ENCODE measurements around the gene ANKS3. TPM values are rescaled to one million over a fixed set of nuclear protein-coding genes. Genes with fewer than 3 reads are reported as not detected.
A peak's percentile ranks its signal among the peaks of the same experiment; 100 is the strongest.

Gene ANKS3
- total and polyA plus RNA-seq, 2 of the 8 experiments (the other 6 are each of a cell fraction or from before 2014, with no cell fraction given) = 15.5 to 23.9 TPM

DNA sequence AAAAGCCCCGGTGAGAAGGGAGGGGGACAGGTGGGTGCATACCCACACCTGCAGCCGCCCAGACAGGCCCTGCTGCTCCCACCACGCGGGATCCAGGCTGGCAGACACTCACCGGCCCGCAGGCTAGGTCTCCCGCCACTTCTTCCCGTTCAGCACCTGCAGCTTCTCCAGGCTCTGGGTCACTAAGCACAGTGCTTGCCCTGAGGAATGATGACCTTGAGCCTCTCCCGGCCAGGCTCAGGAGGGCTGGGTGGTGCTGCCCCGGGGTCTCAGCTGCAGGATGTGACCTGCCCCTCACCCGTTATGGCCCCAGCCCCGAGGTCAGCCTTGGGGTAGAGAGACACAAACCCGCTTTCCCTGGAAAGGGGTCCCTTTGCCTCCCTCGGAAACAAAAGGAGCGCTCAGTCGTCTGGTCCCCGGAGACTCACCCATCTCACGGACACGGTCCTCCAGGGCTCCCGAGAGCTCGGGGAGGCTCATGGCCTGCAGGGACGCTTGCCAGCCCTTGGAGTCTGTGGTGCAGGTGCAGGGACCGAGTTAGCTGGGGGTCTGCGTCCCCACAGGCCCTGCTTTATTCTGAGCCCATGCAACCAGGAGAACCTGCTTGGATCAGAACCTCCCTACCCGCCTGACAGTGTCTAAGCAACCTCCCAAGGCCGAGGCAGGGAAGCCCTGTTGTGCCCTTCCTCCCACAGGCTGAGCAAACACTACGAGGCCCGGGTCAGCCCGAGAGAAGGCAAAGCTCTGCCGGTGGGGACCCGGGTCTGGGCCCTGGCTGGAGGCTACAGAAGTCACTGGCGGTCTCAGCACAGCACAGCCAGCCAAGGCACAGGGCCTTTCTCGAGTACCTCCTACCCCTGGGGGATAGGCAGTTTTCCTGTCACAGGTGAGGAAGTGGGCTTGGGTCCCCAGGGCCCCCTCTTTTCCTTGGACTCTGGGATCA lies 36.9 kb downstream of the ANKS3 start:
- peaks cover 0 to 2% of the 10 kb centered on the region in 2 experiments; a peak in 1 of 4 replicates for H3K79me2 ChIP-seq (ENCODE audit: control insufficient read depth in 1 of 2, insufficient read depth in 2 of 2, low read length in 2 of 2)
- peak overlapping the region; percentile 0; the same call in 1 of the 2 replicates for H4K8ac ChIP-seq (ENCODE audit: extremely low read depth, insufficient read depth, low read length)
- H3K27ac ChIP-seq (ENCODE audit: low read depth, low read length) = no peak overlapping the region
- no peak overlapping the region for H2BK120ac ChIP-seq (replicated peaks; ENCODE audit: low read depth, low read length)
- TF ChIP-seq POLR2AphosphoS5 (IDR thresholded peaks at IDR 0.05; ENCODE audit: low read depth, low read length) = peak; percentile 8; the same call in 1 of the 2 replicates
- TF ChIP-seq JUND (IDR thresholded peaks at IDR 0.05; ENCODE audit: low read length) = no peak
- H3K4me1 ChIP-seq (replicated peaks in 1 of 4; ENCODE audit: control insufficient read depth in 3 of 4, insufficient read depth in 4 of 4, low read length in 3 of 4) = peaks cover 0 to 7% (median 5%) of the 10 kb centered on the region in 4 experiments; a peak in 4 of 7 replicates
- H3K79me1 ChIP-seq (ENCODE audit: low read depth, low read length) = no peaks in the 10 kb centered on the region
- H3K4ac ChIP-seq (replicated peaks; ENCODE audit: insufficient read length, low read depth, low read length) = no peak overlapping the region
- H4K91ac ChIP-seq (replicated peaks; ENCODE audit: insufficient read length, low read length) = no peak overlapping the region
- CTCF ChIA-PET (ENCODE audit: partially characterized antibody) = interaction anchor here (0.7 to 2.8 kb wide), 4 partner anchors 10 to 259 kb away, joined by 3 to 6 read pairs (median 5); no protein-coding TSS in a partner anchor
- H4K20me1 ChIP-seq (replicated peaks in 1 of 2; ENCODE audit: control insufficient read depth in 1 of 2, insufficient read depth in 2 of 2, low read length in 2 of 2) = peaks cover 0 to 25% of the 10 kb centered on the region in 2 experiments
- no peaks in the 10 kb centered on the region for H3K9me3 ChIP-seq (ENCODE audit: insufficient read depth in 2 of 2, low read depth in 1 of 2, low read length in 1 of 2)
- H3K14ac ChIP-seq (ENCODE audit: insufficient read length) = no peak overlapping the region
- H3K27me3 ChIP-seq (replicated peaks in 1 of 4; ENCODE audit: control insufficient read depth in 3 of 4, extremely low read depth in 1 of 4, insufficient read depth in 3 of 4, low read length in 3 of 4) = no peaks in the 10 kb centered on the region
- no peak overlapping the region for H2BK20ac ChIP-seq (ENCODE audit: low read length)
- no peak overlapping the region for H2BK12ac ChIP-seq (ENCODE audit: low read depth, low read length)
- H3K4me2 ChIP-seq (ENCODE audit: insufficient read depth in 1 of 2, low read depth in 2 of 2, low read length in 2 of 2) = no peak overlapping the region
- FAIRE-seq = no peak
- POLR2A ChIA-PET (ENCODE audit: partially characterized antibody) = interaction anchor here (0.5 to 5.4 kb wide), 7 partner anchors 8 to 95 kb away, joined by 3 to 59 read pairs (median 3); no protein-coding TSS in a partner anchor
- no peak overlapping the region for H2AK5ac ChIP-seq (ENCODE audit: low read depth, low read length)
- no peak overlapping the region for H3K9ac ChIP-seq (replicated peaks in 1 of 4; ENCODE audit: extremely low read depth in 1 of 4, low read depth in 3 of 4, low read length in 3 of 4)
- H3K4me3 ChIP-seq (ENCODE audit: extremely low read depth in 1 of 4, insufficient read depth in 2 of 4, low read depth in 3 of 4, low read length in 4 of 4) = no peak overlapping the region
- H3K36me3 ChIP-seq (ENCODE audit: control insufficient read depth in 2 of 4, insufficient read depth in 4 of 4, low read length in 3 of 4) = peaks cover 21 to 43% (median 39%) of the 10 kb centered on the region in 4 experiments
- WGBS, 2 experiments (ENCODE audit: extremely low coverage in 1 of 2, insufficient coverage in 1 of 2, insufficient read length in 1 of 2, insufficient replicate concordance in 2 of 2, low coverage in 1 of 2, low lambda C conversion rate in 2 of 2, missing lambda C conversion rate in 1 of 2) = 92% methylated on average over 33 of the region's 33 CpGs; no CpG with 5 or more reads in 1 of the 2 experiments
- H3K23ac ChIP-seq (ENCODE audit: insufficient read length) = no peak overlapping the region
- no peak overlapping the region for H4K5ac ChIP-seq (ENCODE audit: insufficient read length, low read depth, low read length)
- no peak overlapping the region for H2AFZ ChIP-seq (ENCODE audit: low read length)
- no peak for DNase-seq (ENCODE audit: low read depth in 1 of 2, low spot score in 2 of 2)
- no peak overlapping the region for H2BK15ac ChIP-seq (ENCODE audit: low read length)
- no peak overlapping the region for H3K56ac ChIP-seq (replicated peaks; ENCODE audit: insufficient read length, low read depth, low read length)
- H3K18ac ChIP-seq (ENCODE audit: extremely low read depth, low read length) = no peak overlapping the region
- no peak overlapping the region for H2BK5ac ChIP-seq (ENCODE audit: low read depth, low read length)
- peaks cover 8% of the 10 kb centered on the region; the same call in 1 of the 2 replicates for H3K23me2 ChIP-seq (ENCODE audit: low read depth, low read length)

All from H1 (cell line).